H9 (cell line): ENCODE results near the gene ME3. TPM values are rescaled to one million over a fixed set of nuclear protein-coding genes. Genes with fewer than 3 reads are reported as not detected.

Experiments
- DNase-seq: peaks from one replicate; pipeline ENCODE4 v3.0.0-alpha.2; 2017
- H2AFZ ChIP-seq: one replicate; pipeline ENCODE4 v1.6.1; 2013; ENCODE audit warnings: mild to moderate bottlenecking, low read length, control low read depth, moderate library complexity
- H2AK5ac ChIP-seq: 2 replicates; pipeline ENCODE4 v1.6.1; 2013; ENCODE audit warnings: low read length, control low read depth, mixed read lengths; ENCODE audit not compliant: insufficient read length
- H2BK120ac ChIP-seq: one replicate; pipeline ENCODE4 v1.6.1; 2013; ENCODE audit warnings: low read depth, mild to moderate bottlenecking, low read length, control low read depth, inconsistent platforms; ENCODE audit not compliant: poor library complexity, severe bottlenecking
- H2BK12ac ChIP-seq: 2 replicates; pipeline ENCODE4 v1.6.1; 2013; ENCODE audit warnings: low read length, control low read depth, mixed read lengths, low read depth; ENCODE audit not compliant: insufficient read length
- H2BK15ac ChIP-seq: 2 replicates; pipeline ENCODE4 v1.6.1; 2013; ENCODE audit warnings: low read depth, low read length, control low read depth
- H2BK20ac ChIP-seq: one replicate; pipeline ENCODE4 v1.6.1; 2013; ENCODE audit warnings: low read depth, mild to moderate bottlenecking, low read length, control low read depth, inconsistent platforms; ENCODE audit not compliant: poor library complexity, severe bottlenecking
- H2BK5ac ChIP-seq: 2 replicates; pipeline ENCODE4 v1.6.1; 2013; ENCODE audit warnings: low read length, control low read depth, mixed read lengths; ENCODE audit not compliant: insufficient read length
- H3K14ac ChIP-seq: 2 replicates; pipeline ENCODE4 v1.6.1; 2013; ENCODE audit warnings: low read length, control low read depth; ENCODE audit not compliant: insufficient read depth
- H3K18ac ChIP-seq: 2 replicates; pipeline ENCODE4 v1.6.1; 2013; ENCODE audit warnings: low read depth, mild to moderate bottlenecking, mixed read lengths, low read length, control low read depth; ENCODE audit not compliant: insufficient read length
- H3K23ac ChIP-seq: 2 replicates; pipeline ENCODE4 v1.6.1; 2013; ENCODE audit warnings: low read length, control low read depth, mixed read lengths, low read depth; ENCODE audit not compliant: insufficient read length
- H3K23me2 ChIP-seq: 2 replicates; pipeline ENCODE4 v1.6.1; 2013; ENCODE audit warnings: low read depth, mild to moderate bottlenecking, mixed read lengths, low read length, control low read depth; ENCODE audit not compliant: insufficient read length, poor library complexity, severe bottlenecking
- H3K27ac ChIP-seq: 2 replicates; pipeline ENCODE4 v1.5.1; 2013; ENCODE audit warnings: low read length, control low read depth, mixed read lengths, low read depth; ENCODE audit not compliant: insufficient read length
- H3K27me3 ChIP-seq: 2 replicates; pipeline ENCODE4 v1.6.1; 2013; ENCODE audit warnings: low read length, control low read depth, inconsistent platforms; ENCODE audit not compliant: insufficient read depth
- H3K4ac ChIP-seq: 2 replicates; pipeline ENCODE4 v1.6.1; 2013; ENCODE audit warnings: low read depth, mild to moderate bottlenecking, control low read depth, inconsistent platforms, low read length, moderate library complexity
- H3K4me1 ChIP-seq: 2 replicates; pipeline ENCODE4 v1.6.1; 2013; ENCODE audit warnings: low read length, control low read depth, inconsistent platforms; ENCODE audit not compliant: insufficient read depth
- H3K4me2 ChIP-seq: 2 replicates; pipeline ENCODE4 v1.6.1; 2013; ENCODE audit warnings: low read length, control low read depth, mixed read lengths; ENCODE audit not compliant: insufficient read length, insufficient read depth
- H3K56ac ChIP-seq: 2 replicates; pipeline ENCODE4 v1.6.1; 2013; ENCODE audit warnings: low read depth, mild to moderate bottlenecking, mixed read lengths, low read length, control low read depth; ENCODE audit not compliant: insufficient read length
- H3K79me1 ChIP-seq: 2 replicates; pipeline ENCODE4 v1.6.1; 2013; ENCODE audit warnings: low read depth, mild to moderate bottlenecking, moderate library complexity, low read length, control low read depth, inconsistent platforms; ENCODE audit not compliant: insufficient read depth, poor library complexity, severe bottlenecking
- H3K79me2 ChIP-seq: 2 replicates; pipeline ENCODE4 v1.6.1; 2013; ENCODE audit warnings: low read length, control low read depth, inconsistent platforms; ENCODE audit not compliant: insufficient read depth
- H3K9ac ChIP-seq: 2 replicates; pipeline ENCODE4 v1.6.1; 2013; ENCODE audit warnings: low read length, control low read depth, mixed read lengths; ENCODE audit not compliant: insufficient read length; ENCODE audit errors: extremely low read depth
- H3K9me3 ChIP-seq: one replicate; pipeline ENCODE4 v1.6.1; 2013; ENCODE audit warnings: low read depth, low read length, inconsistent platforms; ENCODE audit not compliant: control insufficient read depth
- H3T11ph ChIP-seq: one replicate; pipeline ENCODE4 v1.6.1; 2013; ENCODE audit warnings: mild to moderate bottlenecking, low read length, control low read depth, inconsistent platforms
- H4K20me1 ChIP-seq: one replicate; pipeline ENCODE4 v1.6.1; 2013; ENCODE audit not compliant: control insufficient read depth, insufficient read length, insufficient read depth
- H4K5ac ChIP-seq: 2 replicates; pipeline ENCODE4 v1.6.1; 2013; ENCODE audit warnings: low read depth, mild to moderate bottlenecking, mixed read lengths, low read length, control low read depth; ENCODE audit not compliant: insufficient read length
- H4K8ac ChIP-seq: replicated peaks from 2 replicates; pipeline ENCODE4 v1.6.1; 2013; ENCODE audit warnings: low read length, control low read depth, mixed read lengths, low read depth; ENCODE audit not compliant: insufficient read length
- H4K91ac ChIP-seq: 2 replicates; pipeline ENCODE4 v1.6.1; 2013; ENCODE audit warnings: low read depth, mild to moderate bottlenecking, moderate library complexity, mixed read lengths, low read length, control low read depth; ENCODE audit not compliant: insufficient read length
- H3K27ac Mint-ChIP-seq, 3 experiments: 2 replicates in 2 of 3; 3 replicates in 1 of 3; pipeline ENCODE4 v1.8.0; 2020 to 2021; ENCODE audit warnings: mixed read lengths in 3 of 3, mild to moderate bottlenecking in 1 of 3, moderate library complexity in 1 of 3
- H3K27me3 Mint-ChIP-seq: 2 replicates; pipeline ENCODE4 v1.8.0; 2021; ENCODE audit warnings: low read depth, mild to moderate bottlenecking, moderate library complexity, mixed read lengths
- H3K36me3 Mint-ChIP-seq, 3 experiments: 2 replicates in 2 of 3; 3 replicates in 1 of 3; pipeline ENCODE4 v1.8.0; 2020 to 2021; ENCODE audit warnings: low read depth in 3 of 3, mixed read lengths in 3 of 3; ENCODE audit not compliant: insufficient read depth in 1 of 3
- H3K4me1 Mint-ChIP-seq, 2 experiments: 2 replicates each; pipeline ENCODE4 v1.8.0; 2020; ENCODE audit warnings: mixed read lengths in 2 of 2
- H3K4me3 Mint-ChIP-seq, 2 experiments: 2 replicates in 1 of 2; 3 replicates in 1 of 2; pipeline ENCODE4 v1.8.0; 2020 to 2021; ENCODE audit warnings: mild to moderate bottlenecking in 2 of 2, mixed read lengths in 2 of 2, moderate library complexity in 1 of 2
- H3K9me3 Mint-ChIP-seq, 2 experiments: 2 replicates in 1 of 2; 3 replicates in 1 of 2; pipeline ENCODE4 v1.8.0; 2020; ENCODE audit warnings: mild to moderate bottlenecking in 2 of 2, mixed read lengths in 2 of 2, moderate library complexity in 1 of 2
- CTCF ChIP-seq: fragments of 200-600 bp; sonication (generic); conservative IDR thresholded peaks from 3 replicates; pipeline ENCODE4 v1.8.0; 2021; ENCODE audit warnings: antibody characterized with exemption, mild to moderate bottlenecking
- WGBS: extraction: QIAGEN DNeasy Blood & Tissue Kit; methylation state at CpG from one replicate; pipeline ENCODE4 v1.1.7; 2013; ENCODE audit warnings: missing lambda C conversion rate, low lambda C conversion rate, mixed read lengths; ENCODE audit not compliant: insufficient read length; ENCODE audit errors: extremely low coverage; 5-methylcytosine and 5-hydroxymethylcytosine counted together
- total RNA-seq: library from RNA; stranded (reverse); gene quantifications from 2 replicates; pipeline ENCODE4 v1.2.1, GENCODE V29; 2021

The ME3 gene
- total RNA-seq, 1 experiment from 2014 or later, result 2.8 TPM

GRCh38 chr11:86510674-86511073, 161.7 kb downstream of the ME3 start:
- H4K20me1 ChIP-seq, result no peaks in the 10 kb centered on the region
- no peak overlapping the region for H2BK5ac ChIP-seq
- H3K36me3 Mint-ChIP-seq, result no peaks in the 10 kb centered on the region
- no peak overlapping the region for H3K23ac ChIP-seq
- no peaks in the 10 kb centered on the region for H3K79me2 ChIP-seq
- H3K9ac ChIP-seq, result no peak overlapping the region
- no peak overlapping the region for H2BK120ac ChIP-seq
- H3K9me3 ChIP-seq, result peaks cover 17% of the 10 kb centered on the region
- no peak overlapping the region for H4K91ac ChIP-seq
- no peak overlapping the region for H3K4me2 ChIP-seq
- H2BK12ac ChIP-seq, result no peak overlapping the region
- H2BK15ac ChIP-seq, result no peak overlapping the region
- H2AFZ ChIP-seq, result no peak overlapping the region
- no peaks in the 10 kb centered on the region for H3K27me3 Mint-ChIP-seq
- no peak overlapping the region for H4K5ac ChIP-seq
- H3K18ac ChIP-seq, result no peak overlapping the region
- 100% methylated on average over 1 of the region's 3 CpGs for WGBS
- no peak overlapping the region for H3T11ph ChIP-seq
- H3K27ac Mint-ChIP-seq, result no peak overlapping the region
- H3K9me3 Mint-ChIP-seq, result no peaks in the 10 kb centered on the region
- no peak for TF ChIP-seq CTCF
- no peak overlapping the region for H4K8ac ChIP-seq
- no peak for DNase-seq
- no peaks in the 10 kb centered on the region for H3K27me3 ChIP-seq
- no peak overlapping the region for H3K14ac ChIP-seq
- no peak overlapping the region for H2BK20ac ChIP-seq
- H3K56ac ChIP-seq, result no peak overlapping the region
- no peak overlapping the region for H3K4me3 Mint-ChIP-seq
- peaks cover 0 to 3% of the 10 kb centered on the region in 2 experiments; a peak in 2 of 4 replicates for H3K4me1 Mint-ChIP-seq
- no peak overlapping the region for H3K27ac ChIP-seq
- H3K23me2 ChIP-seq, result no peaks in the 10 kb centered on the region
- H3K4ac ChIP-seq, result no peak overlapping the region
- no peaks in the 10 kb centered on the region for H3K79me1 ChIP-seq
- H2AK5ac ChIP-seq, result no peak overlapping the region
- H3K4me1 ChIP-seq, result peaks cover 2% of the 10 kb centered on the region; the same call in 1 of the 2 replicates
